SK-N-SH treated with all-trans-retinoic acid at 6 μM for 48 hours (cell line): ENCODE measurements around the gene PRCP.

ENCODE experiments used
- ARNTL ChIP-seq: fragments of 450-650 bp; formaldehyde crosslinking; IDR thresholded peaks from 2 replicates; pipeline ENCODE4 v1.5.0; 2020; ENCODE audit warnings: low read depth, mild to moderate bottlenecking, moderate library complexity, borderline replicate concordance
- CSDC2 ChIP-seq: fragments of 250-450 bp; sonication (Bioruptor Pico); IDR thresholded peaks from 2 replicates; pipeline ENCODE4 v1.5.0; 2020; ENCODE audit warnings: mild to moderate bottlenecking, moderate library complexity
- ISL1 ChIP-seq: fragments of 250-450 bp; sonication (Bioruptor Pico); IDR thresholded peaks from 2 replicates; pipeline ENCODE4 v2.1.2; 2022; ENCODE audit warnings: mild to moderate bottlenecking, moderate library complexity
- RARB ChIP-seq: fragments of 250-450 bp; sonication (Bioruptor Pico); IDR thresholded peaks from 2 replicates; pipeline ENCODE4 v1.8.0; 2021; ENCODE audit warnings: mild to moderate bottlenecking, moderate library complexity
- TOX ChIP-seq: fragments of 250-450 bp; sonication (Bioruptor Pico); IDR thresholded peaks from 2 replicates; pipeline ENCODE4 v1.8.0; 2021; ENCODE audit warnings: mild to moderate bottlenecking, moderate library complexity, borderline replicate concordance
- ZC3H10 ChIP-seq: fragments of 250-450 bp; sonication (Bioruptor Pico); IDR thresholded peaks from 2 replicates; pipeline ENCODE4 v1.5.1; 2021; ENCODE audit warnings: mild to moderate bottlenecking, moderate library complexity
- ZFP30 ChIP-seq: fragments of 450-650 bp; formaldehyde crosslinking; IDR thresholded peaks from 2 replicates; pipeline ENCODE4 v1.5.0; 2022; ENCODE audit warnings: mild to moderate bottlenecking, moderate library complexity
- TF ChIP-seq, protein P1 (sequence below): fragments of 250-450 bp; sonication (Bioruptor Pico); IDR thresholded peaks from 2 replicates; pipeline ENCODE4 v1.5.1; 2021; ENCODE audit warnings: mild to moderate bottlenecking, moderate library complexity
- TF ChIP-seq, protein P2 (sequence below): fragments of 250-450 bp; sonication (Bioruptor Pico); IDR thresholded peaks from 2 replicates; pipeline ENCODE4 v1.8.0; 2020; ENCODE audit warnings: mild to moderate bottlenecking, moderate library complexity, borderline replicate concordance
- TF ChIP-seq, protein P3 (sequence below): fragments of 250-450 bp; sonication (Bioruptor Pico); IDR thresholded peaks from 2 replicates; pipeline ENCODE4 v1.5.1; 2020; ENCODE audit warnings: low read depth, mild to moderate bottlenecking, moderate library complexity

DNA sequence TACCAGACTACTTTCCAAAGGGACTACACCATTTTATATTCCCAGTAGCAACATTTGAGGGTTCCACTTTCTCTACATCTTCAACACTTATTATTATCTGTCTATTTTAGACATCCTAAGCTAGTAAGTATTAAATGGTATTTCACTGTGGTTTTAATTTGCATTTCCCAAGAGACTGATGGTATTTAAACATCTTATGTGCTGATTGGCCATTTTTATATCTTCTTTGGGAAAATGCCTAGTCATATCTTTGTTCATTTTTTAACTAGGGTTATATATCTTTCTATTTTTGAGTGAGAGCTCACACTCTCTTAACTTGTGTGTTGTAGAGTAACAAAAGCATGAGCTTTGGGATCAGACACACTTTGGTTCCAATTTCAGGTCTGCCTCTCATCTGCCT, 73.7 kb downstream of the PRCP start:
- no peak for TF ChIP-seq TOX (CRISPR knock-in tag)
- TF ChIP-seq ISL1, result no peak
- no peak for TF ChIP-seq CSDC2
- no peak for TF ChIP-seq ZFP30 (CRISPR knock-in tag)
- no peak for TF ChIP-seq RARB (CRISPR knock-in tag)
- TF ChIP-seq, protein P1, sequence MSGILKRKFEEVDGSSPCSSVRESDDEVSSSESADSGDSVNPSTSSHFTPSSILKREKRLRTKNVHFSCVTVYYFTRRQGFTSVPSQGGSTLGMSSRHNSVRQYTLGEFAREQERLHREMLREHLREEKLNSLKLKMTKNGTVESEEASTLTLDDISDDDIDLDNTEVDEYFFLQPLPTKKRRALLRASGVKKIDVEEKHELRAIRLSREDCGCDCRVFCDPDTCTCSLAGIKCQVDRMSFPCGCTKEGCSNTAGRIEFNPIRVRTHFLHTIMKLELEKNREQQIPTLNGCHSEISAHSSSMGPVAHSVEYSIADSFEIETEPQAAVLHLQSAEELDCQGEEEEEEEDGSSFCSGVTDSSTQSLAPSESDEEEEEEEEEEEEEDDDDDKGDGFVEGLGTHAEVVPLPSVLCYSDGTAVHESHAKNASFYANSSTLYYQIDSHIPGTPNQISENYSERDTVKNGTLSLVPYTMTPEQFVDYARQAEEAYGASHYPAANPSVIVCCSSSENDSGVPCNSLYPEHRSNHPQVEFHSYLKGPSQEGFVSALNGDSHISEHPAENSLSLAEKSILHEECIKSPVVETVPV (CRISPR knock-in tag), result no peak
- no peak for TF ChIP-seq ZC3H10 (CRISPR knock-in tag)
- TF ChIP-seq ARNTL (CRISPR knock-in tag), result no peak
- TF ChIP-seq, protein P2, sequence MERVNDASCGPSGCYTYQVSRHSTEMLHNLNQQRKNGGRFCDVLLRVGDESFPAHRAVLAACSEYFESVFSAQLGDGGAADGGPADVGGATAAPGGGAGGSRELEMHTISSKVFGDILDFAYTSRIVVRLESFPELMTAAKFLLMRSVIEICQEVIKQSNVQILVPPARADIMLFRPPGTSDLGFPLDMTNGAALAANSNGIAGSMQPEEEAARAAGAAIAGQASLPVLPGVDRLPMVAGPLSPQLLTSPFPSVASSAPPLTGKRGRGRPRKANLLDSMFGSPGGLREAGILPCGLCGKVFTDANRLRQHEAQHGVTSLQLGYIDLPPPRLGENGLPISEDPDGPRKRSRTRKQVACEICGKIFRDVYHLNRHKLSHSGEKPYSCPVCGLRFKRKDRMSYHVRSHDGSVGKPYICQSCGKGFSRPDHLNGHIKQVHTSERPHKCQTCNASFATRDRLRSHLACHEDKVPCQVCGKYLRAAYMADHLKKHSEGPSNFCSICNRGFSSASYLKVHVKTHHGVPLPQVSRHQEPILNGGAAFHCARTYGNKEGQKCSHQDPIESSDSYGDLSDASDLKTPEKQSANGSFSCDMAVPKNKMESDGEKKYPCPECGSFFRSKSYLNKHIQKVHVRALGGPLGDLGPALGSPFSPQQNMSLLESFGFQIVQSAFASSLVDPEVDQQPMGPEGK, result no peak
- TF ChIP-seq, protein P3, sequence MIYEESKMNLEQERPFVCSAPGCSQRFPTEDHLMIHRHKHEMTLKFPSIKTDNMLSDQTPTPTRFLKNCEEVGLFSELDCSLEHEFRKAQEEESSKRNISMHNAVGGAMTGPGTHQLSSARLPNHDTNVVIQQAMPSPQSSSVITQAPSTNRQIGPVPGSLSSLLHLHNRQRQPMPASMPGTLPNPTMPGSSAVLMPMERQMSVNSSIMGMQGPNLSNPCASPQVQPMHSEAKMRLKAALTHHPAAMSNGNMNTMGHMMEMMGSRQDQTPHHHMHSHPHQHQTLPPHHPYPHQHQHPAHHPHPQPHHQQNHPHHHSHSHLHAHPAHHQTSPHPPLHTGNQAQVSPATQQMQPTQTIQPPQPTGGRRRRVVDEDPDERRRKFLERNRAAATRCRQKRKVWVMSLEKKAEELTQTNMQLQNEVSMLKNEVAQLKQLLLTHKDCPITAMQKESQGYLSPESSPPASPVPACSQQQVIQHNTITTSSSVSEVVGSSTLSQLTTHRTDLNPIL (CRISPR knock-in tag), result no peak
